Right lobe of liver (tissue), 6 donors: ENCODE data around the gene DBX1. TPM values are rescaled to one million over a fixed set of nuclear protein-coding genes. Genes with fewer than 3 reads are reported as not detected.

Experiments used
- ATAC-seq, 4 donors: fragments of 200-7000 bp; cut with Tn5 transposase; one replicate each; pipeline ENCODE4 v1.9.1; 2020; ENCODE audit warnings: mild to moderate bottlenecking in 4 of 4, moderate library complexity in 4 of 4
- DNase-seq, 3 donors: peaks; one replicate each; pipeline ENCODE4 v3.0.0-alpha.2; 2020
- H3K27ac ChIP-seq, 3 donors: fragments of 200-600 bp; one replicate each; pipeline ENCODE4 v1.8.0; 2022
- H3K27me3 ChIP-seq, 2 donors: fragments of 200-600 bp; one replicate each; pipeline ENCODE4 v1.8.0; 2022
- H3K36me3 ChIP-seq, 4 donors: fragments of 200-600 bp; sonication (generic) in 1 of 4; one replicate each; pipeline versions ENCODE4 v1.5.1 to v1.8.0; 2017 to 2022; ENCODE audit warnings: control low read depth in 1 of 4
- H3K4me1 ChIP-seq, 4 donors: fragments of 200-600 bp; sonication (generic) in 1 of 4; one replicate each; pipeline versions ENCODE4 v1.5.1 to v1.8.0; 2017 to 2022; ENCODE audit warnings: control low read depth in 1 of 4
- H3K4me3 ChIP-seq, 3 donors: fragments of 200-600 bp; one replicate each; pipeline ENCODE4 v1.8.0; 2022
- H3K9me3 ChIP-seq, 4 donors: fragments of 200-600 bp; sonication (generic) in 1 of 4; one replicate each; pipeline versions ENCODE4 v1.5.1 to v1.8.0; 2017 to 2022; ENCODE audit warnings: control low read depth in 1 of 4
- POLR2A ChIP-seq: fragments of 450-650 bp; IDR thresholded peaks from one replicate; pipeline ENCODE4 v1.6.1; 2017; ENCODE audit warnings: antibody characterized with exemption, mild to moderate bottlenecking
- WGBS: methylation state at CpG from one replicate; pipeline ENCODE4 v1.1.6; 2018; ENCODE audit warnings: low coverage, low lambda C conversion rate; ENCODE audit not compliant: insufficient coverage; ENCODE audit errors: missing lambda C conversion rate; 5-methylcytosine and 5-hydroxymethylcytosine counted together
- intact Hi-C, 2 donors: fragments of 100-400 bp; cut with DNase I; formaldehyde crosslinking; loops; one replicate each; pipeline versions ENCODE4 v1.11.2 to v1.14.1; 2022
- long read RNA-seq: library from polyadenylated mRNA; unstranded; transcript quantifications from one replicate; pipeline ENCODE4 v2.0.0, GENCODE V29; 2019
- total RNA-seq, 6 experiments: library from RNA; depleted of rRNA in 2 of 6; stranded (reverse); fragments of >200 nt in 2 of 6; fragmentation: NEBNext Ultra II Directional in 3 of 6; extraction: Animal tissue kit (Norgen Biotek cat#: 25700) in 3 of 6; gene quantifications; one replicate each; pipeline versions ENCODE4 v1.1.0 to v1.2.4, GENCODE V29; 2016 to 2023
- TF ChIP-seq, protein P1 (sequence below), 4 donors: fragments of 200-600 bp in 3 of 4; fragments of 450-650 bp in 1 of 4; IDR thresholded peaks; one replicate each; pipeline versions ENCODE4 v1.5.1 to v1.8.0; 2016 to 2022; ENCODE audit warnings: antibody characterized with exemption in 4 of 4, mild to moderate bottlenecking in 2 of 4
- donor health status: DM: no; HTN: yes; CAD: no.
- donor health status: DM: no; HTN: no; CAD: no.
- donor health status: DM: no; HTN: no; CAD: no.
- donor health status: DM: no; HTN: yes; CAD: no.
- donor health status: DM: no; HTN: yes; CAD: no.

Gene DBX1, protein sequence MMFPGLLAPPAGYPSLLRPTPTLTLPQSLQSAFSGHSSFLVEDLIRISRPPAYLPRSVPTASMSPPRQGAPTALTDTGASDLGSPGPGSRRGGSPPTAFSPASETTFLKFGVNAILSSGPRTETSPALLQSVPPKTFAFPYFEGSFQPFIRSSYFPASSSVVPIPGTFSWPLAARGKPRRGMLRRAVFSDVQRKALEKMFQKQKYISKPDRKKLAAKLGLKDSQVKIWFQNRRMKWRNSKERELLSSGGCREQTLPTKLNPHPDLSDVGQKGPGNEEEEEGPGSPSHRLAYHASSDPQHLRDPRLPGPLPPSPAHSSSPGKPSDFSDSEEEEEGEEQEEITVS
- not detected for total RNA-seq
- long read RNA-seq = 0 reads

DNA sequence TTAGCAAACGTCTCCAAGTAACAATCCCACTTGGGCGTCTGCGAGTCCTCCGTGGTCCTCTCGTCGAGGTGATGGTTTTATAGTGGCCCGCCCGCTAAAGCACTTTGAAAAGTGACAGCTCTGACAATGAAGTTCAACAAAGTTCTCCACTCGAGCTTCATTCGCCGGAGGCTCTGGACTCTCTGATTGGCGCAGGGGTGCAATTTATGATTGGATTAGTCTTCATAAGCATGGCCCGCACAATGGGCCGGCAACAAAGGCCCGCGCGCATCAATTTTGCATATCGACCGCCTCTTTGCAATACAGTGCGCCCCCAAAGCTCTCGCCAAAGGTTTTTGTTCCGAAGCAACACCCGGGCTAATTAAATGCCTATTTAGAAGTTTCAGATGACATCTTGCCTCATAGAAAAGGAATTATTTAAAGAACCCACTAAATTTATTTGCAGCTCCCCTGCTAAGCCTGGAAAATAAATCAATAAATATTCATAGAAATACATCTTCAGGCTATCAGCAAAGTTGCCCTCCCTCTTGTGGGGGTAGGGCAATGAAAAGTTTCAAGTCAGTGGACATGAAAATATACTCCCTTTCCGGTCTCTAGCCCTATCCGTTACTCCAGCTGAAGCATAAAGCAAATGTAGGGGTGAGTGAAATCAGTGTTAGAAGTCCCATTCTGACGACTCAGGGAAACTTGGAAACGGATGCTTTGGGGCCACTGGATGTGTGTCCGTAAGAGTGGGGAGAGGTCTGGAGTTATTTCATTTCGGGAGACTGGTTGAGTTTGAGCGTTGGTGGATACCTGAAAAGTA lies at the start of gene DBX1:
Gene DBX1, minus strand, starts transcription at position 51 of the 805 bp plus-strand sequence. CDS start 151 bp downstream, outside the sequence.
- Histone ChIP-seq H3K36me3 (no peaks in the 10 kb centered on the region), H3K9me3 (no peaks in the 10 kb centered on the region), H3K27me3 (peaks cover 13 to 79% of the 10 kb centered on the region in 2 donors), H3K4me1 (peaks cover 0 to 8% (median 3%) of the 10 kb centered on the region in 4 donors), H3K27ac (no peak within 1 kb of the TSS), H3K4me3 (no peak within 1 kb of the TSS)
- WGBS = 7% methylated on average over 29 of the region's 30 CpGs
- TF ChIP-seq POLR2A = no peak
- TF ChIP-seq, protein P1, sequence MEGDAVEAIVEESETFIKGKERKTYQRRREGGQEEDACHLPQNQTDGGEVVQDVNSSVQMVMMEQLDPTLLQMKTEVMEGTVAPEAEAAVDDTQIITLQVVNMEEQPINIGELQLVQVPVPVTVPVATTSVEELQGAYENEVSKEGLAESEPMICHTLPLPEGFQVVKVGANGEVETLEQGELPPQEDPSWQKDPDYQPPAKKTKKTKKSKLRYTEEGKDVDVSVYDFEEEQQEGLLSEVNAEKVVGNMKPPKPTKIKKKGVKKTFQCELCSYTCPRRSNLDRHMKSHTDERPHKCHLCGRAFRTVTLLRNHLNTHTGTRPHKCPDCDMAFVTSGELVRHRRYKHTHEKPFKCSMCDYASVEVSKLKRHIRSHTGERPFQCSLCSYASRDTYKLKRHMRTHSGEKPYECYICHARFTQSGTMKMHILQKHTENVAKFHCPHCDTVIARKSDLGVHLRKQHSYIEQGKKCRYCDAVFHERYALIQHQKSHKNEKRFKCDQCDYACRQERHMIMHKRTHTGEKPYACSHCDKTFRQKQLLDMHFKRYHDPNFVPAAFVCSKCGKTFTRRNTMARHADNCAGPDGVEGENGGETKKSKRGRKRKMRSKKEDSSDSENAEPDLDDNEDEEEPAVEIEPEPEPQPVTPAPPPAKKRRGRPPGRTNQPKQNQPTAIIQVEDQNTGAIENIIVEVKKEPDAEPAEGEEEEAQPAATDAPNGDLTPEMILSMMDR (IDR thresholded peaks at IDR 0.05) = no peak
- intact Hi-C loops = no loop called here
- ATAC-seq = no peak
- DNase-seq = no peak

DNA sequence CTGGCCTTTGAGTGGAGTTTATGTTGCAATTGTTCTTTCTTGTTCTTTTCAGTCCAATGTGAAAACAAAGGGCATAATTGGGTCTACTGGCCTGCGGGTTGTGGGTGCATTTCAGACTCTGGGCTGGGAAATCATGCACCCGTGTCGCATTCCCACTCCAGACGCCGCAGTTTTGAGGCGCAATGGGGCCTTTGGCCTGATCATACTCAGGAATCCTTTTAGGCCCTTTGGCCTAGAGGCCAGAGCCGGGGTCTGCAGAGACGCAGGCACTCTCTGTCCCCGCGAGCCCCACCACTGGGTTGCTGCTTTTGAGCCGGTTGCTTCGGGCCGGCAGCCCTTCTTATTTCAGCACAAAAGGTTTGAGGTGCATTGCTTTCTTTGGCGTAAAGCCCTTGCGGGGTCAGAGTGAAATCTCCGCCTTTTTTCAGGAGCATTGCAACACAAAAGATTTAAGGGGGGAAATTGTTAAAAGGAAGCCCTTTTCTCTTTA lies 48.4 kb upstream of the DBX1 start:
- 8% methylated on average over 16 of the region's 16 CpGs for WGBS
- no peak for ATAC-seq

DNA sequence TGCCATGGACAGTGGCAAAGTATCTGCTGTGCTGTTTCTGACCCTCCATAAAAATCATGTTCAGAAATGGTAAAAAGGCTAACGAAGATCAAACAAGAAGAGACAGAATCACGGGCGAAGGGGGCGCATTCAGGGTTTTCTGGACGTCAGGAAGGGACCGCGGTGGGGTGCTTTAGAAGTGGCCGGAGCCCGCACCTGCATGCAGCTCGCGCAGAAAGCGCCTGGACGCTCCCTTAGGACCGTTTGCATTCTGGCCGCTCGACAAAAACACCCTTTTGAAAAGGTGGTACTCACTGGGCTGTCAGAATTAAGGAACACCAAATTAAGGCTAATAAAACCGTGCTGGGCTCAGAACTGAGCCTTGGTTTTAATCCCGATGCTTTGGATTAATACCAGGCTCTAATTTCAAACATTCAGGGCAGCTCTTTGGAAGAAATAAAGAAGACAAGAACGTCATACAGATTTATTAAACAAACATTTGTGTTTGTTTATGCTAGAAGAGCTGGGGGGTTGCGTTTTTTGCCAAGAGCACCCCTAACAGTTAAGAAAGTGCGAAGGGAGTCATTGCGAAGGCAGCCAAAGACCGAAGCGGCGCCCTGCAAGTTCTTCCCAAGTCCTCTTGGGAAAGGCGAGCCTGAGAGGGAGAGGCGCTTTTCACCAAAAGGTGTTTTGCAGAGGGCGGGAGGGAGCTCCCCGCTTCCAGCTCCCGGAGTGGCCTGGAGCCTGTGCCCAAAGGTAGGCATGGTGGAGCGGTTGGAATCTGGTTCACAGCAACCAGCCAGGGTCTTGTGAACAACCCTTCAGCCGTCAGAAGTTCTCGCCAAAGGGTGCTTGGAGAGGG lies 47.7 kb upstream of the DBX1 start:
- Histone ChIP-seq H3K4me1 (no peaks in the 10 kb centered on the region), H3K27ac (no peak overlapping the region), H3K9me3 (no peaks in the 10 kb centered on the region), H3K27me3 (peaks cover 0 to 5% of the 10 kb centered on the region in 2 donors), H3K36me3 (no peaks in the 10 kb centered on the region), H3K4me3 (no peak overlapping the region)
- TF ChIP-seq, protein P1 (IDR thresholded peaks at IDR 0.05) = no peak
- no peak for TF ChIP-seq POLR2A
- ATAC-seq (no peak), DNase-seq (no peak)
- intact Hi-C loops = no loop called here
- 3% methylated on average over 26 of the region's 33 CpGs for WGBS

More for the DNA sequence above, 48.4 kb upstream of the DBX1 start:
- no peak for DNase-seq
- H3K36me3 ChIP-seq = no peaks in the 10 kb centered on the region
- no peaks in the 10 kb centered on the region for H3K4me1 ChIP-seq
- no peak overlapping the region for H3K4me3 ChIP-seq
- no peak overlapping the region for H3K27ac ChIP-seq
- no peaks in the 10 kb centered on the region for H3K9me3 ChIP-seq
- intact Hi-C loops = no loop called here
- TF ChIP-seq POLR2A = no peak
- TF ChIP-seq, protein P1 (IDR thresholded peaks at IDR 0.05) = no peak
- peaks cover 0 to 5% of the 10 kb centered on the region in 2 donors for H3K27me3 ChIP-seq

DNA sequence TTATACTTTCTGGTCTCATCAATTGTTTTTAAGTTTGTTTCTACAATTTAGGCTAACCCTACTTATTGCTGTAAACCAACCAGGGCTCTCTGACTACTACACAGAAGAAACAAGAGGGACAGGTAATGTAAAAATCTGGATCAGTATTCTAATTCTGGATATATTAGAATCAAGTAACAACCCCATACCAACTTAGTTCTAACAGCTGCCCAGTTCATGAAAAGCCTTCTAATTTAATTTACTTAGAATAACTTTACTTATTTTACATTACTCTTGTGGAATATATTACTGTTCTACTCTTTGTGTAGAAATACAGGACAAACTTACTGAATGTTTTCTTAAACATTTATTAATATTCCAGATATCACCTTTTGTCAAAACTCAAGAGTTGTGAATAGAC lies 45.5 kb upstream of the DBX1 start:
- no peaks in the 10 kb centered on the region for H3K9me3 ChIP-seq
- ATAC-seq = no peak
- no peak overlapping the region for H3K4me3 ChIP-seq
- peaks cover 0 to 5% of the 10 kb centered on the region in 2 donors for H3K27me3 ChIP-seq
- no peak for DNase-seq
- H3K36me3 ChIP-seq = no peaks in the 10 kb centered on the region
- no peaks in the 10 kb centered on the region for H3K4me1 ChIP-seq
- TF ChIP-seq, protein P1 (IDR thresholded peaks at IDR 0.05) = no peak
- TF ChIP-seq POLR2A = no peak
- H3K27ac ChIP-seq = no peak overlapping the region
- intact Hi-C loops = no loop called here
